Fibroblast of mammary gland (primary cell): Measurements from ENCODE around the gene IMPDH2.

ENCODE experiments used
- DNase-seq: peaks from one replicate; pipeline ENCODE4 v3.0.0-alpha.2; 2010; ENCODE audit warnings: low read depth
- H3K4me3 ChIP-seq: 2 replicates; pipeline ENCODE4 v1.5.1; 2011; ENCODE audit warnings: low read depth, mild to moderate bottlenecking, low read length, moderate library complexity; ENCODE audit not compliant: control insufficient read depth
- CTCF ChIP-seq: conservative IDR thresholded peaks from 2 replicates; pipeline ENCODE4 v1.5.1; 2011; ENCODE audit warnings: low read depth, low read length, inconsistent platforms; ENCODE audit not compliant: control insufficient read depth, insufficient read depth

IMPDH2 gene

GRCh38 chr3:49028673-49029562 lies at the start of gene IMPDH2:
Gene IMPDH2, minus strand, starts transcription at chr3:49029398. Its CDS starts 48 bp downstream, at chr3:49029350.
- H3K4me3 ChIP-seq = peak within 1 kb of the TSS; percentile 93
- DNase-seq = peak; percentile 88
- no peak for TF ChIP-seq CTCF

DNA sequence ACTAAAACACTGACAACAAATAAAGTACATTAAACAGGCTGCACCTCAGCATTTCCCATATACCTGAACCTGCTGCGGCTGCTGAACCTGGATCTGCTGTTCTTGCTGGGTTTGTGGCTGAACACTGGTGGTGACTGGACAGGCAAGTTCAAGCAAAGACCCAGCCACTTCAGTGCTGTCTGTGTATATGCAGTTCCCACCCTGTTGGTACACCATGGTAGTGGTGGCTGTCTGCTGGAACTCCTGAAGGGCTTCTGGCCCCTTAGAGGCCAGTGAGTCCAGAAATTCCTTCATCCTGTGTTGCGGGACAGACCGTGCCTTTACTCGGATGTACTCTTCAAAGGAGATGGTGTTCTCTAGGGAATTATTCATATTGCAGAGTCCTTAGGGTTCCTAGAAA lies 47.4 kb upstream of the IMPDH2 start:
- no peak overlapping the region for H3K4me3 ChIP-seq
- no peak for TF ChIP-seq CTCF
- DNase-seq = no peak

- TF ChIP-seq CTCF = no peak
- no peak overlapping the region for H3K4me3 ChIP-seq
- DNase-seq = no peak
Measured at GRCh38 chr3:49076116-49076515, 46.9 kb upstream of the IMPDH2 start.

GRCh38 chr3:49058011-49058410 lies 28.8 kb upstream of the IMPDH2 start:
- no peak for DNase-seq
- H3K4me3 ChIP-seq = no peak overlapping the region
- TF ChIP-seq CTCF = no peak

DNA sequence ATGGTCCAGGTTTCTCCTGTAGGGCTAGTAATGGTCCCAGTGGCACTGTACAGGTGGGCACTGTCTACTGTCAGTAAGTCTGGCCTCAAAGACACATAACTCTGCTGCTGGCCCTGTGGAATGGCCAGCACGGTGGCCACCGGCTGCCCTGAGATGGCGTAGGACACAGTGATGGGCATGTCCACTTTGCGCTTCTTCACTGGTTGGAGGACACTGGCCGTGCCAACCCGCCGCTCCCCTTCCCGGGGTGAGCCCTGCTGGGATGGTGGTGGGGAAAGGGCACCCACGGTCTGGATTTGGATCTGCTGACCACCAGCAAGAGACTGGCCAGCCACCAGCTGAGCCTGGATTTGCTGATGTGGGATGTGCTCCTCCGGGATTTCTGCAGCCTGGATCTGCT lies 28.1 kb upstream of the IMPDH2 start:
- TF ChIP-seq CTCF = no peak
- no peak for DNase-seq
- H3K4me3 ChIP-seq = no peak overlapping the region

GRCh38 chr3:49054344-49054862 lies 25.2 kb upstream of the IMPDH2 start:
- no peak overlapping the region for H3K4me3 ChIP-seq
- no peak for TF ChIP-seq CTCF
- no peak for DNase-seq
